GM19455 (cell line): ENCODE measurements around the gene AP1S3.
A peak's percentile ranks its signal among the peaks of the same experiment; 100 is the strongest.
"Not testable (repeated sequence)": the region's sequence is repeated elsewhere in the genome, so short reads cannot be mapped to it uniquely, and the experiment has no call there.

ENCODE experiments used
- ATAC-seq: cut with Tn5 transposase; IDR thresholded peaks from one replicate; pipeline ENCODE4 v1.9.1; 2021; ENCODE audit not compliant: unreplicated experiment

AP1S3 gene

DNA sequence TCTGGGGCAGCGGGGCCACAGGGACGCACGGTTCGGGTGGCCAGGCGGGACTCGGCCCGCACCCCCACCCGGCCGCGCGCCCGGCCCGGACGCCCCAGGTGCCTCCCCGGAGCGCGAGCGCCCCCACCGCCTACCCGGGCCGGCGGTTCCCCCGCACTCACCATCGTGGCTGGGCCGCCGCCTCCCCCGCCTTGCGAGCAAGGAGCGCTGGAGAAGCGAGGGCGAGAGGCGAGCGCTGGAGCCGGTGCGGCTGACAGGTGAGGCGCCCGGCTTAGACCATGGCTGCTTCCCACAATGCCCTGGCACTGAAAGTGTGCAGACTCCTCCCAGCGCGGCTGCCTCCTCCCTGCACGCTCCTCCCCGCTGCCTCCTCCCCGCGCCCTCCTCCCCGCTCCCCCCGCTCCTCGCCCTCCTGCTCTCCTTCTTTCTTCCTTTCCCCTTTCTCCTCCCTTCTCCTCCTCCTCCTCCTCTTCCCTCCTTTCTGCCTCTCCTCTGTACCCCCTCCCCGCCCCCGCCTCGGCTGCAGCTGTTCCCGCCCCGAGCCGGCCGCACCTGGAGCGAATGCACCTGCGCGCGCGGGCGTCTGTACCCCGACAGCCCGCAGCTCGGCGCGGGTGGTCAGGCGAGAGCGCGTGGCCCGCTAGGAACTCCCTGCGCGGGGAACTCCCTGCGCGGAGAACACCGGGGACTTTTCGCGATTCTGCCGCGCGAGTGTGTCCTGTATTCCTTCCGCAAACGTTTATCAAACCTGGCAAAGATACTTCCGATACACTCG, at the start of gene AP1S3:
AP1S3 (minus strand) TSS at position 296 of the 775 bp plus-strand sequence; CDS start at position 164, 132 bp downstream.
- ATAC-seq = peak; percentile 68

DNA sequence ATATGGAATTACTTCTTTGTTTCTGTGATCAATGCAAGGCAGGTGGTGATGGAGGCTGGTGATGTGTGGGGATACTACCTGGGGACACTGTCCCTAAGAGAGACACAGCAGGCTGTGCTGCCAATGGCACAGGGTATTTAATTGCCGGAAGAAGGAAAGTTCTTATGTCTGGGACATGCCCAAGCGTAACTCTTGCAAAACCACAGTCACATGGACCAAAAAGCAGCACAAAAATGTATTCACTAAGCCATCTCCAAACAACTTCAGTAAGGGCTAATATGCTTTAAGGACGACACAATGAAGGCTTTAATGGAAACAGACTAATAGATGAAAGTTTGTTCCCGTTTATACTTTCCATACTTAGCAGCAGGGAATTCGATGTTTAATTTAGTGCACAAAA, 49.7 kb upstream of the AP1S3 start:
- ATAC-seq = no peak

DNA sequence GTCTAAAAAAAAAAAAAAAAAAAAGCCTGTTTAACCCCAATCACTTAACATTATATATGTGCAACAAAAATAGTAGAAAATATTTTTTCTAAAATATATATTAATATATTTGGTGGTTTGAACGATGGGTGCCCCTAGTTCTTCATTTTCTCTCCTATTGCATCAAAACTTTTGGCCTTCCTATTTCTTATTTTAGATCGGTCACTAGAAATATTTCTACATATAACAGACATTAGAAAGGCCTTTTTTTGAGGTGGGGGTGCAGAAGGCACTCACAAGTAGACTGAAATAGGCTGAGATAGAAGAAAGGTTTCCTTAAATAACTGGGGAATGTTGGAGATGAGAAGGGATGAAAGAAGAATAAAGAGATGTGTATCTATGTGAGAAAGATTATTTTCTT, 49.3 kb upstream of the AP1S3 start:
- no peak for ATAC-seq

DNA sequence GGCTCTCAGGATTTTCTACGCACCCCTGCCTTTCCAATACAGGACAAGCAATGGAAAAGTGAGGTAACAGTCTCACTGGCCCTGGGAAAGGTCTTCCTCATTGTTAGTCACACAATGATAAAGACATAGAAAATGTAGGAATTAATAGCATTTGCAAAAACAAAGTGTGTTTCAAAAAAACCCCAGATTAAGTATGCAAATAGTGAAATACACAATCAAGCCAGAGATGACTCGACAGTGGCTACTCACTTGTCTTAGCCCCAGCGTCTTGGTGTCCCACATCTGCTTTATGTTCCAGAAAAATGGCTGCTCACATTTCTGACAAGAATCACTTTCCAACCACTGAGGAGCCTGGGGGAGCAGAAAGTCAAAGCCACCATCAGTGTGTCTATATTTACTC, 47.0 kb upstream of the AP1S3 start:
- peak; percentile 85 for ATAC-seq

DNA sequence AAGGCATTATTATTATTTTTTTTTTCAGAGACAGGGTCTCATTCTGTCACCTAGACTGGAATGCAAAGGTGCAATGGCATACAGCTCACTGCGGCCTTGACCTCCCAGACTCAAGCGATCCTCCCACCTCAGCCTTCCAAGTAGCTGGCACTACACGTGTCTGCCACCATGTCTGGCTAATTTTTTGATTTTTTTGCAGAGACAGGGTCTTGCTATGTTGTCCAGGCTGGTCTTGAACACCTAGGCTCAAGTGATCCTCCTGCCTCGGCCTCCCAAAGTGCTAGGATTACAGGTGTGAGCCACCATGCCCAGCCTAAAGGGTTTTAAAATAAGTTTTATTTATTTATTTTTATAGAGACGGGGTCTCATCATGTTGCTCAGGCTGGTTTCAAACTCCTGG, 45.3 kb upstream of the AP1S3 start:
- no peak for ATAC-seq

DNA sequence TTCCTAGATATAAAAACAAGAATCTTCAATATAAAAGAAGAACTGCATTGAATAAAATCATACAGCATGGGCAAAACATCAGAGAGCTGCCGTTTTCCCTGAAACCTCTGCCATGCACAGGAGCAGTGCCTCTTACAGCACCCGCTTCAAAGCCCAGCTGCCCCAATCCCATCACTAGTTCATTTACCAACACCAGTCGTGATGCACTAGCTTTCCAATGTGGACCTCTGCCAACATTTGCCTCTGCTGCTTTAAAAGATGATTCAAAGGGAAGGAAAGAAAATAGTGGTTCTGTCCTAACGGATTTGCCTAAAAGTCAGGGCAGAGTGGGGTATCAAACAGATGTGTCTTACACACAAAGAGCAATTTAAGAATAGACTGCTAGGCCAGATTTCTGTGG, 43.4 kb upstream of the AP1S3 start:
- ATAC-seq = no peak

DNA sequence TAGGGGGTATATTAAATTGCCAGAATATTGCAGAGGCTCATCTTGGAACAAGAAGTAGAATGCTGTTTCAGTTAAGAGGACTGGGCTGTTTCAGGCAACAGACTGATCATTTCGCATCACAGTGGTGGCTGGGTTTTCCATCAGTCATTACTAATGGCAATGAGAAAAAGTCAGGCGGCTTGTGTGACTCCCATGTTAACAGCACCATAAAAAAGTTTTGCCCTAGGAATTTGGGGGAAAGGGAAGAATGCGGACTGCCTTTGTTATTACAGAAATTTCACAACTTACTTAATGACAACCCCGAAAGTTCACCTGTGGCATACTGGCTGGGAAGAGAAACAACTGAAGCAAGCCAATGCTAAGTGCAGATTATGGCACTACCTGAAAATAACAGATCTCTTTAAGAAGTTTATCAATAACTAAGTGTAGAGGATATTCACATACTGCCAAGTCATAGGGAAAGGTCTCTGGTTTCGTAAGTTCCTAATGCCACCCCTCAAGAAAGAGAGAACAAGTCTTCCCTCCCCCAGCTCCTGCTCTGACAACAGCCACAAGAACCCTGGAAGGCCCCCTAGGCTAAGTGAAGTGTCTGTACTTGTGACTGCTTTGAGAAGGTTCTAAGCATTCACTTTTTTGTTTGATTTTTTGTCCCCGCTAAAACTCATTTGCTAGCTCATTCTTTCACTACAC, 40.5 kb upstream of the AP1S3 start:
- no peak for ATAC-seq

DNA sequence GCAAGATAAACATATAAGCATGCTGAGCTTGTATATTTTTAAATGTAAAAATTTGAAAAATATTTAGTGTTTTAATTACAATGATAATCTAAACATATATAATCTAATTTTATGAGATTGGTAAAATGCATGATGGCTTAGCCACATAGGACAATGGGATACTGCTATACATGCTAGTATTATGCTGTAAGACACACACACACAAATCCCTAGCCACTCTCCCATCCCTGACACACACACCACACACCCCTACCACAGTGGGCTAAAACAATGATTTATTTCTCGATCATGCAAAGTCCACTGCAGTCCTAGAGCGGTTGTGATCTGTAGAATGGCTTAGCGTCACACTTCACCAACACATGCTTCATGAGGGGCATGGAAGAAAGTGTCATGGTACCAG, 36.3 kb upstream of the AP1S3 start:
- ATAC-seq = no peak

DNA sequence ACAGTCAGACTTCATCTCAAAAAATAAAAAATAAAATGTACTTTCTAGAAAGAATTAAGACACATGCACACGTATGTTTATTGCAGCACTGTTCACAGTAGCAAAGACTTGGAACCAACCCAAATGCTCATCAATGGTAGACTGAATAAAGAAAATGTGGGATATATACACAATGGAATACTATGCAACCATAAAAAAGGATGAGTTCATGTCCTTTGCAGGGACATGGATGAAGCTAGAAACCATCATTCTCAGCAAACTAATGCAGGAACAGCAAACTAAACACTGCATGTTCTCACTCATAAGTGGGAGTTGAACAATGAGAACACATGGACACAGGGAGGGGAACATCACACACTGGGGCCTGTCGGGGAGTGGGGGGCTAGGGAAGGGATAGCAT, 35.4 kb upstream of the AP1S3 start:
- not testable (repeated sequence) for ATAC-seq

DNA sequence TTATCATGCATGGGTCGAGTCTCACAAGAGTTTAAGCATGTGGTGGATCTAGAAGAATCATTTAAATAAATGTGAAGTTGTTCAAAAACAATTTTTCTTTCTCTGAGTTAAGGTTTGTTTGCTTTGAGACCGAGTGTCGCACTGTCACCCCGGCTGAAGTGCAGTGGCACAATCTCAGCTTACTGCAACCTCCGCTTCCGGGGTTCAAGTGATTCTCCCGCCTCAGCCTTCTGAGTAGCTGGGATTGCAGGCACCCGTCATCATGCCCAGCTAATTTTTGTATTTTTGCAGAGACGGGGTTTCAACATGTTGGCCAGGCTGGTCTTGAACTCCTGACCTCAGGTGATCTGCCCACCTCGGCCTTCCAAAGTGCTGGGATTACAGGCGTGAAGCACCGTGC, 34.3 kb upstream of the AP1S3 start:
- not testable (repeated sequence) for ATAC-seq

DNA sequence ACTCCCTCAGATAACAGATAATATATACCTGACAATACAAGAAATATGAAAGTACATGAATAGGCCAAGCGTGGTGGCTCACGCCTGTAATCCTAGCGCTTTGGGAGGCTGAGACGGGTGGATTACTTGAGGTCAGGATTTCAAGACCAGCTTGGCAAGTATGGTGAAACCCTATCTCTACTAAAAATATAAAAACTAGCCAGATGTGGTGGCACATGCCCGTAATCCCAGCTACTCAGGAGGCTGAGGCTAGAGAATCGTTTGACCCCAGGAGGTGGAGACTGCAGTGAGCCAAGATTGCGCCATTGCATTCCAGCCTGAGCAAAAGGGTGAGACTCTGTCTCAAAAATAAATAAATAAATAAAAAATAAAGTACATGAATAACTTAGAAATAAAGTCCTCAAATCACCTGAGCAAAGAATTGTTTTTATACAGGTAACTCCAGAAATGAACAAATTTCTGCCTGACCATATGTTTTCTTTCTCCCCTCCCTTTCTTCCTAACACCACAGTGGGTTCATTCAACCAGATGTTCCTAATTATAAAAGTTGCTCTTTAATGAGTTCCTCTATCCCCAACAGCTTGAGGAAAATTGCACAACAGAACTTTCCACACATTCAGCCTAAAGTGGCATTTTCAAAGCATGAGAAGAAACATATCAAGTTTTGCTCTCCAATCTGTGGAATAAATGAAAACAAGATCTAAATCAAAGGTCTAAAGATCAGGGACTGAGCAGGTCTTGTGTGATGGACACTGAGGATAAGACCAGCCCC, 33.6 kb upstream of the AP1S3 start:
- ATAC-seq = no peak

DNA sequence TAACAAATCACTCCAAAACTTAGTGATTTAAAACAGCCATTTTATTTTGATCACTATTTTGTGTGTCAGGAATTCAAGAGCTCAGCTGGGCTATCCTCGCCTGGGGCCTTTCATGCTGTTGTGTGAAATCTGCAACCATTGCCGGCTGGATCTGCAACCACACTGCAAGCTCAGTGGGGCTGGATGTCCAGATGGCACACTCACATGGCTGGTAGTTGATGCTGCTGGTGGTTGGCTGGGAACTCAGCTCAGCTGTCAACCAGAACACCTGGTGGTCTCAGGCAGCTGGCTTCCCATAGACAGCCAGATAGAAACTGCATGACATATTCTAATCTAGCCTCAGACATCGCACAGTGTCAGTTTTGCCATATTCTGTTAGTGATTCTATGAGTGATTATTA, 30.6 kb upstream of the AP1S3 start:
- ATAC-seq = peak; percentile 57

DNA sequence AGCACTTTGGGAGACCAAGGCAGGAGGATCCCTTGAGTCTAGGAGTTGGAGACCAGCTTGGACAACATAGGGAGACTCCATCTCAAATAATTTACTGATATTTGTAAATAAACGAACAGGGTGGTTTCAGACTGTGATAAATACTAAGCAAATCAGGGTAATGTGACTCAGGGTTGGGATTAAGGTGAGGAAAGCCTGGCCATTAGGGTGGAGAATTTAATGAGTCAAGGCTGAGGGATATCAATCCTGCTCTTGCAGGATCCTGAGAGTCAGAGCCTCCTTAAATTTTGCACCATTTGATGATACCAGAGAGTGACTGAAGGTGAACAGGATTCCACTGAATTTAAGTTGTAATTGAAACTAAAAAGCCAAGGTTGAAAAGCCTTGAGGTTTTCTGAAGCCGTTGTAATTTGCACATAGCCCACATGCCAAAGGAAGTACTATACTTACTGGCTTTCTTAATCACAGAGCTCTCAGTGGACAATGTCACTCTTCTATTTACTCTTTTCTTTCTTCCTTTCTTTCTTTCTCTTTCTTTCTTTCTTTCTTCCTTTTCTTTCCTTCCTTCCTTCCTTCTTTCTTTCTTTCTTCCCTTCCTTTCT, 28.6 kb upstream of the AP1S3 start:
- no peak for ATAC-seq

DNA sequence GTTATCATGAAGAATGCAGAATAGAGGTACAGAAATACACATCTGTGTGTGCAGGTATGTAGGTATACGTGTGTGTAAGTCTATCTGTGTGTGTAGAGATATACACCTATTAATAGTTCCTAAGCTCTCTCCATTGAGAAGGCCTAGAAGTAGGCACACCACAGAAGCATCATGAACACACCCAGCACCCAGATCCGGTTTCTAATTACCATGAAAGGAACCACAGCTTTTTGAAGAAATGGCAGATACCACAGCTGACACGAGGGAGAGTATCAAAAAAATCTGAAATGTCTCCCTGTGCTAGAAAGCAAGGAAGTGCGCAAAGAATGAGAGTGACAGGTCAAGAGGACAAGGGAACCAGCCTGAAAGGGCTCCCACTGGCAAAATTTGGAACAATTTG, 27.7 kb upstream of the AP1S3 start:
- ATAC-seq = no peak

DNA sequence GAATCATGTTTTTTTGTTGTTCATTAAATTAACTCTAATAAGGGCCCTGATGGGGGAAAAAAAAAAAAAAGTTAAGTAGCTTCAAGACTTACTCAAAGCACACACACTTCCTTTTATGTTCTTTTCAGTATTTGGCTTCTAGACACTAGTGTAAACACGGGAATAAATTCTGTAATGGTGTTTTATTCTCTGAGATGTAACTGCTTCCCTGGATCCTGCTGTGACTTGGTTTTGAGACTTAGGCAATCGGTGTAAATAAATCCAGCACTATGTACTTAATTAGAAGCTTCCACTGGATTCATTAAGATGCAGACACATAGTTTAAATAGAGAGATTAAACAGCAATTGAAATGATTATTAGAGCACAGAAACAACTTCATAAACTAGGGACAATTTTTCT, 26.1 kb upstream of the AP1S3 start:
- no peak for ATAC-seq

DNA sequence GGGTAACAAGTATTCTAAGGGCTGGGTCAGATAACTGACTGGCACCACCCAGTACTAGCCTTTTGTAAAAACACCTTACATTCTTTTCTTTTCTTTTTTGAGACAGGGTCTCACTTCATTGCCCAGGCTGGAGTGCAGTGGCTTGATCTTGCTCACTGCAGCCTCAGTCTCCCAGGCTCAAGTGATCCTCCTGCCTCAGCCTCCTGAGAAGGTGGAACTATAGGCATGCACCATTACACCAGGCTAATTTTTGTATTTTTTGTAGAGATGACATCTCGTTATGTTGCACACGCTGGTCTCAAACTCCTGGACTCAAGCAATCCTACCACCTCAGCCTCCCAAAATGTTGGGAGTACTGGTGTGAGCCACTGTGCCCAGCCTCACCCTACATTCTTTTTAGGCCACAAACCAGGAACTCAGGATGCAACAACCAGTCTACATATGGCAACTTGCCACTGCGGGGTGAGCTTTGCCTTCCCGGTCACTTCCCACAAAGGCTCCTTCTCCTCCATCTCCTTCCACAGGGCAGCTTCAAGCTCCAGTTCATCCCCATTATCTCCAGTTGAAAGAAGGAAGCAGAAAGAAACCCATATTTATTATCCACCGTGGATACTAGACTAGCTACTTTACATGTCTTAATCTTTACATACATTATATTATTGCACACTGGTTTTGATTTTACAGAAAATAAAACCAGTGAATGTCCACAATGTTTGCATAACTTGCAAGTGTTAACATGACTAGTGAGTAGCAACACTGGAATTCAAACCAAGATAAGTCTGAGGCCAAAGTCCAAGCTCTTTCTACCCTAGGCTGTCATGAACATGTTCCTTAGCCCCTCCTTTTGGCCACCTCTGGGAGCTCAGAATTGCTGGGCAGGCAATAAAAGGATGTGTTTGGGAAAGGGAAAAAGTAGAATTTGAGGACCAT, 23.7 kb upstream of the AP1S3 start:
- no peak for ATAC-seq

DNA sequence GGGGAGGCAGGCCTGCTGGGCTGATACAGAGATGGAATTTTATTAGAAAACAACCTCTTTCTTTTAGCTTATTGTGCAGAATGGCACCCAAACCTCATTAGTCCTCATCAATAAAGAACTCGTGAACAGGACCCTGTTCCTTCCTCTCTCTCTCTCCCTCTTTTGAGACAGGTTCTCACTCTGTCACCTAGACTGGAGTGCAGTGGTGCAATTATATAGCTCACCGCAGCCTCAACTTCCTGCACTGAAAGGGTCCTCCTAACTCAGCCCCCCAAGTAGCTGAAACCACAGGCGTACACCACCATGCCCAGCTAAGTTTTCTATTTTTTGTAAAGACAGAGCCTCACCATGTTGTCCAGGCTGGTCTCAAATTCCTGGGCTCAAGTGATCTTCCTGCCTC, 21.7 kb upstream of the AP1S3 start:
- no peak for ATAC-seq

DNA sequence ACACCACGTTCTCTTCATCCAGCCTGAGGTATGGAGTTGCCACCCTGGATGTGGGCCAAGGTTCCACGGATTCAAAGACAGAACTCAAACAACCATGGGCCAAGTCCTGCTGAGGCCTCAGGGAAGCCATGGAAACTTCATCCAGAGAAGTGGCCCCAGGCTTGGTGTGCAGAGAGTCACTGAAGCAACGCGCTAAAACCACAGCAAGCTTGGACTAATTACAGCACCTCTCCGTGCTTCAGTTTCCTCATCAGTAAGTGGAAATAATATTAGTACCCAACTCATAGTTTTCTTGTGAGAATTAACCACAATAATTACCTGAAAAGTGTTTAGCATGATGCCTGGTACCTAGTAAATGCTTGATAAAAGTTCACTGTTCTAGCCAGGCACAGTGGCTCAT, 19.2 kb upstream of the AP1S3 start:
- no peak for ATAC-seq

DNA sequence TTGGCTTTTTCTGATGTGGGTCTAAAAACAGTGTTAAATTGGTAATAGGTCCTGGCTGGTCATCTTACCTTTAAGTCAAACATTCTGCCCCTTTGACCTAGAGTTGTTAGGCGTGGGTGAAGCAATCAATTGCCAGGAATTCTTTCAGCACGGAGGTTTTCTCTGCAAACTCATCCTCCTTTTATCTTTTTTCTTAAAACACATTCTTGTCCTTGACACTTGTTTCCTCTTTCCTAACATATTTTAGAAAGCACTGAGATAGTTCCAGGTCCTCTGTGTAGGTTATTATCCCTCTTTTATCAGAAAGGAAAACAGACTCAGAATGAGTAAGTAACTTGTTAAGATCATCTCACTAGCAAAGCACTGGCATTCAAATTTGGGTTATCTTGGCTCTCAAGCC, 18.6 kb upstream of the AP1S3 start:
- ATAC-seq = no peak

DNA sequence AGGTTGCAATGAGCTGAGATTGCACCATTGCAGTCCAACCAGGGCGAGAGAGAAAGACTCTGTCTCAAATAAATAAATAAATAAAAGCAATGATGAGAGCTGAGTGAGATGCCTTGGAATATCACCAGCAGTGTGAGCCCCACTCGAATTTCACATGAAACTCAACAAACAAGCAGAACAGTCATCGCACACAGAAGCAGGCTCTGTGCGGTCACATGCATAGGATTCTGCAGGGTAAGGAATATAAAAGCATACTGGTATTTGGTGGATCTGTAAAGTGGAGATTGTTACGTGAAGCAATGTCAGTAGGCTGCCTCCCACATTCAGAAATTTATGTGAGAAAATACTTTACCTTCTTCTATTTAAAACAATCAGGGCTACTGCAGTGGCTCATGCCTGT, 18.0 kb upstream of the AP1S3 start:
- ATAC-seq = no peak
